ENCODE results near the gene ALPK1.
"Not testable (repeated sequence)": the region's sequence is repeated elsewhere in the genome, so short reads cannot be mapped to it uniquely, and the experiment has no call there.

ALPK1 gene

GRCh38 chr4:112377594-112378242 lies 80.5 kb downstream of the ALPK1 start:
- no peak for DNase-seq (ENCODE audit: low read depth in 4 of 4, low spot score in 1 of 4)

GRCh38 chr4:112378243-112378620 lies 81.1 kb downstream of the ALPK1 start:
- DNase-seq (ENCODE audit: low read depth in 4 of 4, low spot score in 1 of 4): no peak

GRCh38 chr4:112378858-112379257 lies 81.7 kb downstream of the ALPK1 start:
- no peak for DNase-seq (ENCODE audit: low read depth in 4 of 4, low spot score in 1 of 4)

DNA sequence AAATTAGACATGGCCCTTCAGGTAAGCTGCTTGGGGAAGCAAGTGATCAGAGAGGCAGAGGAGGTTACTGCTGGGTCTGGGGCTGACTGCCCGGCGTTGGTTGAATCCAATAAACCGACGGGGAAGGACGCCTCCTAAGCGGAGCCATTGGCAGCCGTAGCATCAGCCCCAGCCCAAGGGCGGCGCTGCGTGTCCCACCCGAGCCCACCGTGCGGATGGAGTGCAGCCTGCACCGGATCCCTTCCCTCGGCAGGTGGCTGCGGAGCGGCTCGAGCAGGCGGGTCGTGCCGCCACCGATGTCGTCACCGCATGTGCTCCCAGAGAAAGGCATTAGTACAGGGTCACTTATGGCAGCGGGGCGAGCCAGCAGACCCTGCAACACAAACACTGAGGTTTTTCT lies 82.1 kb downstream of the ALPK1 start:
- DNase-seq (ENCODE audit: low read depth in 4 of 4, low spot score in 1 of 4): no peak

DNA sequence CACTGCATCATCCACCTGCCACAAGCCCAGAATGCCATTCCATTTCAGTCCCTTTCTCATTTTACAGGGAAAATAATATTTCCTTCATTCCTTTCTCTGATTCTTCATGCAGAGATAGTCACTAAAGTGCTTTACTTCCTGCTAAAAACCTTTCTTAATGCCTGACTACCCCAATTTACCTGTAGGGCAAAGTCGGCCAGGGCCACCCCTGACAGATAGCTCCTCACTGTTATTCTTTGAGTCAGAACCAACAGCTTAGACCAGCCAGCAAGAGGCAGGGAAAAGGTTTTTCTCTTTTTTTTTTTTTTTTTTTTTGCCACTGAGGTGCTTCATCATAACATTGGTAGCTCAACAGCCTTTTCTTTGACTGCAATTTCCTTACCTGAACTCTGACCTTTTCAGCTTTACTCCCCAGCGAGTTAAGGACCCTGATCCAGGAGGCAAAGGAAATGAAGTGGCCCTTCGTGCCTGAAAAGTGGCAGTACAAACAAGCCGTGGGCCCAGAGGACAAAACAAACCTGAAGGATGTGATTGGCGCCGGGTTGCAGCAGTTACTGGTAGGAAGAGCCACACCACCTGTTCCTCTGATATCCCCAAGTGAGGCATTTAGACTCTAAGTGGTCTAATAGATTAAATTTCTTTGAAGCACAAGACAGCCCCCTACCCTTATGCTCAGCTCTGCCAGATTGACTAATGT lies 85.0 kb downstream of the ALPK1 start:
- no peak for DNase-seq (ENCODE audit: low read depth in 4 of 4, low spot score in 1 of 4)

GRCh38 chr4:112386071-112386470 lies 88.9 kb downstream of the ALPK1 start:
- DNase-seq (ENCODE audit: low read depth in 4 of 4, low spot score in 1 of 4): no peak

GRCh38 chr4:112402098-112402497 lies 104.9 kb downstream of the ALPK1 start:
- no peak for DNase-seq (ENCODE audit: low read depth in 4 of 4, low spot score in 1 of 4)

- DNase-seq (ENCODE audit: low read depth in 4 of 4, low spot score in 1 of 4): no peak
Observed at GRCh38 chr4:112403101-112403945, 106.2 kb downstream of the ALPK1 start.

- DNase-seq (ENCODE audit: low read depth in 4 of 4, low spot score in 1 of 4): no peak
Observed at GRCh38 chr4:112410364-112410763, 113.2 kb downstream of the ALPK1 start.

- no peak for DNase-seq (ENCODE audit: low read depth in 4 of 4, low spot score in 1 of 4)
Observed at GRCh38 chr4:112410804-112411203, 113.6 kb downstream of the ALPK1 start.

DNA sequence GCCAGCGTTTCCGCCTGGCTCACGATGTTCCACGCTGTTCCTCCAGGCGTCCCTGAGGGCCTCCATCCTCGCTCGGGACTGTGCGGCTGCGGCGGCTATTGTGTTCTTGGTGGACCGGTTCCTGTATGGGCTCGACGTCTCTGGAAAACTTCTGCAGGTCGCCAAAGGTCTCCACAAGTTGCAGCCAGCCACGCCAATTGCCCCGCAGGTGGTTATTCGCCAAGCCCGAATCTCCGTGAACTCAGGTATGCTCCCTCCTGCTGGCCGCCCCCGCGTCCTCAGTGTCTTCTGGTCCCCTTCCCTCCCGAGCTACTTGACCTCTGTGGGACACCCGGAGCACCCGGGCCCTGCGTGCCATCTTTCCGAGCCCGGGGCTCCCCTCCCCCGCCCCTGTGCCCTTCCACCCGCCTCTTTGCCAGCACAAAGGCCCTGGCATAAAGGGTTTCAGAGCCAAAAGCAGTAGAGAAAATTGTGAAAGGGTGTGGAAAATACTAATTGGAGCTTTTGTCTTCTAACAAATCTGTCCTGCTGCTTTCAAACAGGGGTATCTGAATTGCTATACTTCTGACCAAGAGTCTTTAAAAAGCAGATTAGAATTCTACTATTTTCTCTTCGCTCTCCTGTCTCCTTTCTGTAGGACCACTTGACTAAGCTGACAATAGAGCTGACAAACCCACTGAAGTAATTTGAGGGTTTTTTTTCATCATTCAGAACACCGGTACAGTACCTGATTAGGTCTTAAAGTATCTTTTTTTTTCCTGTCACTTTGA lies 114.8 kb downstream of the ALPK1 start:
- DNase-seq (ENCODE audit: low read depth in 4 of 4, low spot score in 1 of 4): no peak

GRCh38 chr4:112416464-112416863 lies 119.3 kb downstream of the ALPK1 start:
- no peak for DNase-seq (ENCODE audit: low read depth in 4 of 4, low spot score in 1 of 4)

- DNase-seq (ENCODE audit: low read depth in 4 of 4, low spot score in 1 of 4): no peak
Observed at GRCh38 chr4:112418092-112418491, 120.9 kb downstream of the ALPK1 start.

DNA sequence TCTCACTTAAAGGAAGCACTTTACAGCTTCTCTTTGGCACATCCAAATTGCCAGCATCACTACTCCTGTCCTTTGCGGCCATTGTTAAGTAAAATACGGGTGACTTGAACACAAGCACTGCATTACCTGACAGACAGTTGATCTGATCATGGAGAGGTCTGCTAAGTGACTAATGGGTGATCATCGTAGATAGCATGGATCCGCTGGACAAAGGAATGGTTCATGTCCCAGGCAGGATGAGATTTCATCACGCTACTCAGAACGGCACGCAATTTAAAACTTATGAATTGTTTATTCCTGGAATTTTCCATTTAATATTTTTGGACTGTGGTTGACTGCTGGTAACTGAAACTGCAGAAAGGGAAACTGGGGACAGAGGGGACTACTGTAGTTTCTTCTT lies 124.7 kb downstream of the ALPK1 start:
- no peak for DNase-seq (ENCODE audit: low read depth in 4 of 4, low spot score in 1 of 4)

GRCh38 chr4:112422644-112423043 lies 125.5 kb downstream of the ALPK1 start:
- no peak for DNase-seq (ENCODE audit: low read depth in 4 of 4, low spot score in 1 of 4)

DNA sequence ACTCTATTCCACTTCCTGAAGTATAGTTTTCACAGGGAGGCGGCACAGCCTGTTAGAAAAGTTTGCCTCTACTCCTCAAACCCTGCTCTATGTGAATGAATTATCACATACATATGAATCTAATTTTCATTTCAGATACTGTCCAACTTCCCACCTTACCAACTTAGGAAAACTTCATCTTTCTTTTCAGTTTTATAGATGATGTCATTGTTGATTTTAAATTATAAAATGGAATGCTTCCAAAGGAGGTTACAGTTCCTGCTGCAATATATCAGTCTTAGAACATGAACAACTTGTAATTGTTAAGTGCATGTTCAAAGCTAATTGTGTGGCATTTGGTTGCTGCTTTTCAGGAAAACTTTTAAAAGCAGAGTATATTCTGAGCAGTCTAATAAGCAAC lies 126.4 kb downstream of the ALPK1 start:
- DNase-seq (ENCODE audit: low read depth in 4 of 4, low spot score in 1 of 4): no peak

DNA sequence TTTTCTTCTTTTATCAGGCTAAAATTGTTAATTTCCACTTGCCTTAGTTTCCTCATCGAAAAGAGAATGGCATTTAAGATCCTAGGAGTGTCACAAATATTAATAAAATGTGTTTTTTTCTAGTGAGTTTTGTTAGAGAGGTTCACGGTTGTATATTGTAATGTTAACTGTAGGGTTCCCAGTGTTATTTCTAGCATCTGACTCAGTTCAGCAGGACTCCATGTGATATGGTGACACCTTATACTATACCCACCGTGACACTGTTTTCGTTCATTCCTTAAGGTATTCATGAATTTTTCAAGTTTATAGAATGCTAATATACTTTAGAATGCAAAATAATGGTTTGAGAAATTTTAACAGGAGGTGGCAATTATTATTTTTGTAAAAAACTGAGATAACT lies 128.7 kb downstream of the ALPK1 start:
- DNase-seq (ENCODE audit: low read depth in 4 of 4, low spot score in 1 of 4): no peak

DNA sequence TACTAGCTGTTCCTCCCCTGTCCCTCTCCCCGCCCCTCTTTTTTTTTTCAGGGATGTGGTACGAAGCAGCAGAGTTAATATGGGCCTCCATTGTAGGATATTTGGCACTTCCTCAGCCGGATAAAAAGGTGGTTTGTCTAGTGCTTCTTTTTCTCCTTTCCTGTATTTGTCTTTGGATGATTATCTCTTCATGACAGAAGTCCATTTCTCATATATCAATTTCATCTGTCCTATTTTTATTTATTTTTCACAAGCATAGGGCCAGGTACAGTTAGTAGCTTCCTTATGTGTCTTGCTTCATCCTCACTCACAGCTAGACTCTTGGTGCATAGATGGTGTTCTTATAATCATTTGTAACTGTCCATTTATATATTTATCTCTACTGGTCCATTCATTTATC lies 129.2 kb downstream of the ALPK1 start:
- no peak for DNase-seq (ENCODE audit: low read depth in 4 of 4, low spot score in 1 of 4)

GRCh38 chr4:112431158-112431557 lies 134.0 kb downstream of the ALPK1 start:
- no peak for DNase-seq (ENCODE audit: low read depth in 4 of 4, low spot score in 1 of 4)

DNA sequence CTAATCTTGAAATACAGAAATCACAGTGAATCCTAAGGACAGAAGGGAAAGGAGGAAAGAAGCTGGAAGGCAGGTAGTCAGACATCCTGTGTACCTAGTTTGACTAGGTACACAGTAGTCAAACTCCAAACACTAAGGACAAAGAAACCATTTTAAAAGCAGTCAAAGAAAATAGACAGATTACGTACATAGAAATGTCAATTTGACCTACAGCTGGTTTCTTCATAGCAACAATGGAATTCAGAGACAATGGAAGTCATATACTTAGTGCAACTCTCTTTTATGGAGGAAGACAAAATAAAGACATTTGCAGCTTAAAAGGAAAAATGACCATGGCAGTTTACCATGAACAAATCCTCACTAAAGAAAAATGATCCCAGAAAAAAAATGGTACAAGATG lies 139.8 kb downstream of the ALPK1 start:
- no peak for DNase-seq (ENCODE audit: low read depth in 4 of 4, low spot score in 1 of 4)

DNA sequence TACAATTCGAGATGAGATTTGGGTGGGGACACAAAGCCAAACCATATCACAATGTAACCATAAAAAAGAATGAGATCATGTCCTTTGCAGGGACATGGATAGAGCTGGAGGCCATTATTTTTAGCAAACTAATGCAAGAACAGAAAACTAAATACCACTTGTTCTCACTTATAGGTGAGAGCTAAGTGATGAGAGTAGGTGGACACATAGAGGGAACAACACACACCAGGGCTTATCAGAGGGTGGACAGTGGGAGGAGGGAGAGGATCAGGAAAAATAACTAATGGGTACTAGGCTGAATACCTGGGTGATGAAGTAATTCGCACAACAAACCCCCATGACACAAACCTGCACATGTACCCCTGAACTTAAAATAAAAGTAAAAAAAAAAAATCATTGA lies 145.1 kb downstream of the ALPK1 start:
- not testable (repeated sequence) for DNase-seq (ENCODE audit: low read depth in 4 of 4, low spot score in 1 of 4)
